ENCODE results near the gene PKN3.

GRCh38 chr9:128718475-128718874, 16.2 kb downstream of the PKN3 start:
- no peak for TF ChIP-seq CTCF (IDR thresholded peaks at IDR 0.05; ENCODE audit: low read depth, low read length, missing input control)
- TF ChIP-seq JUND (IDR thresholded peaks at IDR 0.05) = no peak
- TF ChIP-seq MAX (IDR thresholded peaks at IDR 0.05) = no peak
- no peak for TF ChIP-seq SP1 (IDR thresholded peaks at IDR 0.05)
- no peak for TF ChIP-seq YY1 (IDR thresholded peaks at IDR 0.05)
- TF ChIP-seq HNF4G (IDR thresholded peaks at IDR 0.05) = no peak
- TF ChIP-seq FOXA2 (IDR thresholded peaks at IDR 0.05) = no peak
- no peak for TF ChIP-seq REST (IDR thresholded peaks at IDR 0.05)
- TF ChIP-seq RAD21 (IDR thresholded peaks at IDR 0.05) = no peak
- TF ChIP-seq ATF3 (IDR thresholded peaks at IDR 0.05) = no peak
- TF ChIP-seq TAF1 (conservative IDR thresholded peaks at IDR 0.05) = no peak

All from liver (tissue), 3 donors.